ENCODE measurements around the gene TMEM269. TPM values are rescaled to one million over a fixed set of nuclear protein-coding genes. Genes with fewer than 3 reads are reported as not detected.

The TMEM269 gene
- total and polyA plus RNA-seq, 9 of the 15 experiments (the other 6 are each of a cell fraction or from before 2014, with no cell fraction given): 0.09 to 0.49 (median 0.21) TPM

GRCh38 chr1:42822800-42823392 lies 38.1 kb downstream of the TMEM269 start:
- peak overlapping the region in 1 of 2 experiments; percentile 86; a peak in 2 of 4 replicates for H3K9ac ChIP-seq (ENCODE audit: insufficient read depth in 1 of 2, low read depth in 2 of 2, low read length in 2 of 2)
- peak overlapping the region; percentile 73; the same call in 2 of the 3 replicates for H3K27ac ChIP-seq (ENCODE audit: extremely low read depth, low read depth, low read length)
- H2AFZ ChIP-seq (ENCODE audit: low read depth, low read length): peak overlapping the region; percentile 8; the same call in 1 of the 2 replicates
- peaks cover 18 to 58% of the 10 kb centered on the region in 2 experiments for H3K4me1 ChIP-seq (replicated peaks in 1 of 2; ENCODE audit: control insufficient read depth in 2 of 2, insufficient read depth in 2 of 2, low read length in 2 of 2)
- no peaks in the 10 kb centered on the region for H4K20me1 ChIP-seq (replicated peaks; ENCODE audit: control insufficient read depth, insufficient read depth, low read length)
- peaks cover 48% of the 10 kb centered on the region for H3K79me2 ChIP-seq (ENCODE audit: control insufficient read depth, insufficient read depth, low read length)
- ChIA-PET POLR2A (interaction anchor here (0.6 to 8.7 kb wide), 2 partner anchors 23 to 56 kb away, joined by 3 to 76 read pairs; partner anchors contain the start of genes C1orf50, P3H1 and ZNF691), CTCF (ENCODE audit: low intra/inter-chr PET ratio) (no interaction called here)
- in situ Hi-C loops (cut with MboI): no loop called here
- H3K4me2 ChIP-seq (ENCODE audit: insufficient read depth, low read length): peak overlapping the region; percentile 10; the same call in 1 of the 2 replicates
- 0 out of 3 replicates have a peak, but pooled peaks cover under 1% of the 10 kb centered on the region for H3K36me3 ChIP-seq (ENCODE audit: control insufficient read depth, insufficient read depth, low read length)
- 21% methylated on average over 2 of the region's 2 CpGs for WGBS (ENCODE audit: insufficient coverage, low coverage, missing lambda C conversion rate)
- H3K27me3 ChIP-seq (ENCODE audit: control insufficient read depth in 2 of 2, insufficient read depth in 2 of 2, low read length in 2 of 2): no peaks in the 10 kb centered on the region
- BruUV-seq (replicated peaks): no TSS peak
- intact Hi-C loops (cut with micrococcal nuclease): loop anchor here (5.0 kb wide), 1 partner anchor 139 kb away; no protein-coding TSS in a partner anchor
- H3K9me1 ChIP-seq (ENCODE audit: control insufficient read depth, insufficient read depth, low read length): no peaks in the 10 kb centered on the region
- FAIRE-seq: no peak
- ATAC-seq: no peak
- no peaks in the 10 kb centered on the region for H3K9me3 ChIP-seq (replicated peaks; ENCODE audit: control insufficient read depth, insufficient read depth, low read depth, low read length)
- H3K4me3 ChIP-seq: no peak overlapping the region
- DNase-seq (ENCODE audit: extremely low read depth in 1 of 4, low spot score in 3 of 4): peak in 2 of 4 experiments; percentile 44 to 63
- TF ChIP-seq PHF21A (IDR thresholded peaks at IDR 0.05; ENCODE audit: borderline replicate concordance, low read depth) (no peak), ZNF232 (CRISPR knock-in tag; IDR thresholded peaks at IDR 0.05) (no peak), CEBPZ (IDR thresholded peaks at IDR 0.05; ENCODE audit: borderline replicate concordance, low read depth, low read length) (no peak), ZC3H8 (IDR thresholded peaks at IDR 0.05) (no peak), THRAP3 (IDR thresholded peaks at IDR 0.05; ENCODE audit: borderline replicate concordance) (0 out of 2 replicates have a peak, but pooled peaks have one; percentile 10), FOSL1 (tag; conservative IDR thresholded peaks at IDR 0.05) (no peak), CHAMP1 (IDR thresholded peaks at IDR 0.05) (no peak), MNT (conservative IDR thresholded peaks at IDR 0.05) (peak; percentile 16 to 24; a peak in 2 of 4 replicates), RFX5 (IDR thresholded peaks at IDR 0.05; ENCODE audit: low read depth, low read length) (no peak), PBX2 (CRISPR knock-in tag; IDR thresholded peaks at IDR 0.05; ENCODE audit: low read depth) (no peak), PBX2 (tag; conservative IDR thresholded peaks at IDR 0.05; ENCODE audit: low read depth) (no peak; the same call in 1 of the 2 replicates)
